HG02840 (cell line): ENCODE measurements around the gene QDPR.

Experiments
- ATAC-seq: cut with Tn5 transposase; IDR thresholded peaks from one replicate; pipeline ENCODE4 v1.9.1; 2021; ENCODE audit warnings: mild to moderate bottlenecking, moderate library complexity, moderate number of reproducible peaks; ENCODE audit not compliant: unreplicated experiment, low FRiP score

QDPR gene

DNA sequence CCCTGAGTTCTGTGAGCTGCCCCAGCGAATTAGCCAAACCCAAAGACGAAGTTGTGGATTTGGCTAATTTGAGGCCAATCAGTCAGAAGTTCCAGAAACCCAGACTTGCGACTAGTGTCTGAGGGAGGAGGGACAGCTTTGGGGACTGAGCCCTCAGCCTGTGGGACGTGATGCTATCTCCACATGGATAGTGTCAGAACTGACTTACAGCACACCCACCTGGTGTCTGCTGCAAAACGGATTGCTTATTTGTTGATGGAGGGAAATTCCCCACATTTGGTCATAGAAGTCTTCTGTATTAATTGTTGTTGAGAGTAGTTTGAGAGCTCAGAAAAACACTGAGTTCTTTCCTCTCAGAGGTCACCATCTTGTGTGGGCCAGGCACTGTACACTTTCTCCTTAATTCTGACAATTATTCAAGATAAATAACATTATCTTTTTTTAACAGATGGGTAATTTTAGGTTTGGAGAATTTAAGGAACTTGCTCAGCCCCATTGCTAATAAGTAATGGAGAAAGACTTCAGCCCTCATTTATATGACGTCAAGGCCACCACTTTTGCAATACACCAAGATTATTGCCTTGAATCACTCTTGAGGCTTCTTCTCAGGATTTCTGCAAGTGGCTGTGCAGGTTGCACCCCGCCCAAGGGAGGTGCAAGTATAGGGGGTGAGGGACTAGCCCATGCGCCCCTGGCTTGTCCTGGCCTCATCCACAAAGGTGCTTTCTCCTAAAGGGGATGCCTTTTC is 19.8 kb upstream of the QDPR start:
- ATAC-seq, result no peak

DNA sequence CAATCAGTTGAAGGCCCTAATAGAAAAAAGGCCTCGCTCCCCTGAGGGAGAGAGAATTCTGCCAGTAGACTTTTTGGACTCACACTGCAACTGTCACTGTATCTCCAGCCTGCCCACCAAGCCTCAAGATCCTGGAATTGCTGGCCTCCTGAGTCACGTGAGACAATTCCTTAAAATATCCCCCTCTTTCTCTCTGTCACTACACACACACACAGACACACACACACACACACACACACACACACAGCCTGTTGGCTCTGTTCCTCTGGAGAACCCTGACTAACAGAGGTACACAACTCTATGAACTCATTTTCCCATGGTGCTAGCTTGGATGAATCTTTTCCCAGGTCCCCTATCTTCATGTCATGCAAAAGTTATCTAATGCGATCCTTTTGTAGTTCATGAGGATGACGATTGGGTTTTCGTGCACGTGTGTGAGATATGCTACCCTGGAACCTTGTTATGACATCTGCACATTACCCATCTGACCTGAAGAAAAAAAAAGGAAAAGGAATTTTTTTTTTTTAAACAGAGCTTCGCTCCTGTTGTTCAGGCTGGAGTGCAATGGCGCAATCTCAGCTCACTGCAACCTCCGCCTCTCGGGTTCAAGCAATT is 16.8 kb upstream of the QDPR start:
- no peak for ATAC-seq

DNA sequence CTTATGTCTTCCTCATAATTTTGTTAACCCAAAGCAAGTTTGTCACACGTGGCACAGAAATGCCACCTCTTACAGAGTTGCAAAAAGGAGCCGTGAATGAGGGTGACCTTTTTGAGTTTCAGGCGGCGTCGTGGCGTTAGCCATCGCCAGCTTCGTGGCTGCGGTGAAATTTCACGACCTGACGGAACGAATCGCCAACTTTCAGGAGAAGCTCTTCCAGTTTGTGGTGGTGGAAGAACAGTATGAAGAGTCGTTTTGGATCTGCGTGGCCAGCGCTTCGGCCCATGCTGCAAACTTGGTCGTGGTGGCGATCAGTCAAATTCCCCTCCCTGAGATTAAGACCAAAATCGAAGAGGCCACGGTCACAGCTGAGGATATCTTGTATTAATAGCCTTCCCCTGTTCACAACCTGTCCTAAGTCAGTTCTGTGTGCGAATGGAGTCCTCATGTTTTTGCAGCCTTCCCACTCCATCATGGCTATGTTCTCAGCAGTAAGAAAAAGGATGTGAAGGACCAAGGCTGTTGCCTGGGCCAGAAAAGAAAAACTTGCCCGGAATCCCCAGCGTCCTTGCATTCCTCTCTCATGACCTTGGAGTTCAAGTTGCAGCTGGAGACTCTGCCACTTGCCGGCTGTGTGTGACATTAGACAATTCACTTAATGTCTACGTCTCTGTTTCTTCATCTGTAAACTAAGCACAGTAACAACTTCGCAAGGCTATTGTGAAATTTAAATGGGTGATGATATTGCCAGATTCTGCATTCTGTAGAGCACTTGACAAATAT is 15.0 kb upstream of the QDPR start:
- ATAC-seq, result no peak

DNA sequence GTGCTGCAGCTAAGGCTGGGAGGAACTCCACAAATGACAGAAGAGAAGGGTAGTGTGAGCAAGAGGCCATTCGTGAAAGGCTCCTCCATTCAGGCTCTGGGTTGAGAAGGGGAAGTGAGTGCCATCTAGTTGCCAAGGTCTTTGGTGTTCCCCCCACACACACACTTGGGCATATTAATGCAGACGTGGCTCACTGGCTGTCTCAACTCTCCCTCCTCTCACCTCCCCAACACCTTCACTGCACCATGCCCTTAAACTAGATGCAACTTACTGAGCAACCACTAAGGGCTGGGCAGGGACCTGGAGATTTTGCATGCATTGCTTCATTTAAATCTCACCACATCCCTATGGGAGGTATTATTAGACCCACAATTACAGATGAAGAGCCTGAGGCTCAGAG is 11.8 kb upstream of the QDPR start:
- ATAC-seq, result no peak

DNA sequence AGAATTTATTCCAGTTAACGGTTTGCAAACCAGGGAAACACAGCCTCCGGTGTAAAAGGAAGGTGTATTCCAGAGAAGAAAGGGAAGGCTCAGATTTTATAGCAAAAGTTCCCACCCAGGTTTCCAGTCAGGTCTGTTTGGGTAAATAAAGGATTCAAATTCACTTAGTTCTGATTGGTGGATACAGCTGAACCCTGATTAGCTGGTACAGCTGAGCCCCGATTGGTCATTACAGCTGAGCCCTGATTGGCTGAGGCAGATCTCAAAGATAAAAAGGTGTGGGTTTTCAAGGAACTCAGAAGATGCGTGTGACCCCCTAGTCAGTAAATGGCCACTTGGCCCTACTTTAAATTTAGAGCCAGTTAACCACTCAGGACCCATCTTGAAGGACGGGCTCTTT is 9.7 kb upstream of the QDPR start:
- no peak for ATAC-seq

DNA sequence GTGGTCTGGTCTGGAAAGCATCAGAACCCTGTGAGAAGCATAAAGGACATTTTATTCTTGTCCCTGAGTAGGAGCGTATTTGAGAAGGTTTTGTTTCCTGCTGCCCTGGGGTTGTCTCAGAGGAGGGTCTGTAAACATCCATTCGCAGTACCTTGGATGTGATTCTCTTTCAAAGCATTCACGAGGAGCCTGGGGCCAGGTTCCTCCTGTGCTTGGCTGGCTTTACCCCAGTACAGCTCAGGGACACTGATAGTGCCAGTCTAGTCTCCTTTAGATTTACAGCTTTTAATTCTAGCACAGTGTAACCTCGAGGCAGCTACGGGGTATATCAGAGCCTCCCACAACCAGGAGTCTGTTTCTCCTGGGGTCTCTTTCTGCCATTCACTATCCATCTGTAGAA is 5.8 kb upstream of the QDPR start:
- no peak for ATAC-seq

DNA sequence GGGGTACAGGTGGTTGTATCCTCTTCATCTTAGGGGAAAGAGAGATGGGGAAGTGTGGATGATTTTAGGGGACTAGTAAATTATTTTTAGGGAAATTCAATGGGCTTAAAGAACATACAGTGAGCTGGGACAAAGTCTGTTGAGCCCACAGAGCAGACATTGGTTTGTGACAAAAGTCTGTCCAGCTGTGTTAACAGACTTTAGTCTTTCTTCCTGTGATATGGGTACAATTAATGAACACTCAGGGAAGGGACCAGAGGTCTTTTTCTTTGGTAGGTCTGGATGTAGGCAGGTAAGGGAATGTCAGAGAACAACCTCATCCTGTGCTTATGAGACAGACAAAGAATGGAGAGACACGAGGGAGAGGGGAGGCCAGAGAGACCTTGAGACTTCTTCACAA is 5.1 kb upstream of the QDPR start:
- ATAC-seq, result no peak

DNA sequence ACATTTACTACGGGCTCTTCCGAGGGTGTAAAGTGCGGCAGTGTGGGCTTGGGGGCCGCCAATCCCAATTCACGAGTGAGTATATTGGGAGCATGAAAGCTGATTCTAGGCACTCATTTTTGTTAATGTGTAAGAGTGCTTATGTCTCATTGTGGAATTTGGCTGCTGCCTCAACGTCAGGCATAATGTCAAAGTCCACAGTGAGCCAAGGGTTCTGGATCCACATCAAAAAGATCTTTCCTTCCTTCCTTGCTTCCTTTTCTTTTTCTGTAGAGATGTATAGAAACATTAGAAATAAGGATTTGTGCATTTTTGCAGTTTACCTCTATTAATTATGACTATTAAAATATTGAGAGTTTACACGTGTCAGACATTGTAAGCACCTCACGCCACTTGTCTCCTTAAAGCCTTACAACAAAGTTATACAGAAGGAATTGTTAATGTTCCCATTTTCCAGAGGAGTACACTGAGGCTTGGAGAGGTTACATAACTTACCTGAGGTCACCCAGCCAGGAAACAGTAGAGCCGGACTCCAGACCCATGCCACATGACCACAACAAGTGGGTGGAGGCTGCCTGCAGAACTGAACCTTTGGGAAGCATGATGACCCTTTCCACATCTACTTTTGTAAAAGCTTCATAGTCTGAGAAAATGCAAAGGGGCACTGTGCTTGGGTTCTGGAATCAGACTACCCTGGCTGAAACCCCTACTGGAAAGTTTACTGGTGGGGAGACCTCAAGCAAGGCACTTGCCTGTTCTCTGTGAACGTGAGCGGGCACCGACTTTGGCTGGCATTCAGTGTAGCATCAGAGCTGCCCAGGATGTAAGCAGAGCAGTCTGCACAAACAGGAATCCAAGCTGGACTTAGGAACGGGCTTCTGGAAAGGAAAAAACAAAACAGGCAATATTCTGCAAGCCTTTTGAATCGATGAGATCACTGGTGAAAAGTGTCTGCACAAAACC is 3.8 kb upstream of the QDPR start:
- ATAC-seq, result no peak

DNA sequence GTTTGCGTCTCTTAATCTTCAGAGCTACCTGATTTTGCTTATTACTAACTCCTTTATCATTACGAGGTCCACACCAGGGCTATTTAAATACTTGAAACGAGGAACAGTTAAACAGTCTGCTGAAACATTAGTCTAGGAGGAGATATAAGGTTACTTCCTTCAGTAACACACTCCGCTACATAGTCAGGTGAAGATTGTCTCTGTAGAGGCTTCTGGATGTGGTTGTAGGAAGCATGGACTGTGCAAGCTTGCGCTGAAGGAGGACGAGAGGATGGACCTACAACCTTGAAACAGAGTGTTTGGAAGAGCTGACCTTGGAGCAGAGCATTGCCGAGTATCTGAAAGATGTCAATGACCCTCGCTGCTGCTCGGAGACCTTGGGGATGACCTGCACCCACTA is 3.0 kb upstream of the QDPR start, which contains the start of gene CLRN2:
TSS of gene CLRN2 (plus strand) at position 301 of the 400 bp plus-strand sequence. CDS start 102 bp downstream, outside the sequence.
- ATAC-seq, result no peak

DNA sequence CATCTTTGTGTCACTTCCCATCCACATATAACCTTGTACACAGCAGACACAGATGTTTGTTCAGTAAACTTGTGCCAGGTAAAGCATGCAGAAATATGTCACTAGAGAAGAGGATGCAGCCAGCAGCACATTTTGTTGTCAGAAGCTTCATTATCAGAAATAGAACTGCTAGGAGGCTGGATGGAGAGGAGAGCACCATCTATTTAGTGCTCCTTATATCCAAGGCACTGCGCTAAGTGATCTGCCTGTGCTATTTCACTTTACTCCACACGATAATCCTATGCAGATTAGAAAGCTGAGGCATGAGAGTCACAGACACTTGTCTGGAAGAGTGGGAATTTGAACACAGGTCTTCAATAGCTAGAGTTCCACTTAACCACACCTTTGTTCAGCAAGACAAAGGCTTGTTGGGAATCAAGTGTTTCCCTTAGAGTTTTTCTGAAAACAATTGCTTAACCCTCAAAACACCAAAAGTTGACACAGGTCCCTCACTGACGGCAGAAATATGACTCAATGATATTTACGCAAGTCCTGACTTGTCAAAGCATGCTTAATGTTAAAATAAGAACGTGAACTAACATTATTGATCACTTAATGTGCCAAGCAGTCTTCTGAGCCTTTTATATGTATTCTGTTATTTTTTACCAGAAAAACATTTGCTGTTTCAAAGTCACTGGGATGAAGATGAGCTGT is 1.2 kb upstream of the QDPR start:
- no peak for ATAC-seq

DNA sequence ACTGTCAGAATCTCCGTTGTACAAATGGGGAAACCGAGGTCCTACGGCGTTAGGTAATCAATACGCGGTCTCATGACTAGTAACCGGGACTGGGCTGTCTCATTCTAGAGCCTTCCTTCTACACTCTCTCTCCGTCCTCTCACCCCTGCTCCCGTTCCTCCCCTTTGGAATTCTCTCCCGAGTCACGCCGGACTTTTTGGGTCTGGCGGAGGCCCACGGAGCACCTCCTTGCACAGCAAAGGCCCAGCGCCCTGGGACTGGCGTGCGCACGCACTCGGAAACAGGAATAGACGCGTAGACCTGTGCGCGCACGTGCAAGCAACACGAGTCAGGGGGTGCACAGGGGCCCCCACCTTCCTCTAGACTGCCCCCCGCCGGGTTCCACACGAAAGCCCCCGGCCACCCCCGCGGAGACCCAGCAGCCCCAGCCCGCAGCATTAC is 361 bp downstream of the QDPR start:
- peak; percentile 59 for ATAC-seq

DNA sequence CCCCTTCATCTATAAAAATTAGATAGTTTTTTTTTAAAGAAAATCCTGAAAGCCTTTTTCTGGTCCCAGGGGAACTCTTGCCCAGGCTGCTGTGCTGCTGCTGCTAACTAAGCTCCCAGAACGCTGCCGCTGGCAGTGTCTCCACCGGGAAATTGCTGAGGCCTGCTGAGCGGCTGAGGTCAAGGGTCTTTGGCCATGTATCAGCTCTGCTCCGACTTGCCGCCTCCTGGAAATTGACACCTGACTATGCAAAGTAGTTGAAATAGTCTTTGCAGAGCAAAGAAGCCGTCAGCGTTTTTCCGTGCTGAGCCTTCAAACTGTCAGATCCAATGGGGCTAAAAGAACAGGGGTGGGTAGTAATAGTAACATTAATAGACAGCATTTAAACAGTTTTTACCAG is 839 bp downstream of the QDPR start:
- no peak for ATAC-seq

DNA sequence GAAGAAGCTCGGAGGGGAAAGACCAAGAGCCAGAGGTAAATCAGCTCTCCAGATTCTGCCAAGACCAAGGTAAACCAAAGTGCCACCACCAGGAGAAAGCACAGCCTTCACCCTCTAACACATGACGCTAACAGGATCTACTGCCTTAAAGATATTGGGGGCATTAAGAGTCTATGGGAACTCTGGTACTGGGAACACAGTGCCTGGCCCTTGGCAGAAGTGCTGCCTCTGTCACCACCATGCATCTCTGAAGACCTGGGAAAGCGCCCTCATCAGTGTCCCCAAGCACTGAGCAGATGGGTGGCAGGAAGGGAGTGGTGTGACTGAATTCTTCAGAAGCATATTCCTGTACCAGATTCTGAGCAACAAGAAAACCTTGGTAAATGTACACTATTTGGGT is 1.3 kb downstream of the QDPR start:
- no peak for ATAC-seq

DNA sequence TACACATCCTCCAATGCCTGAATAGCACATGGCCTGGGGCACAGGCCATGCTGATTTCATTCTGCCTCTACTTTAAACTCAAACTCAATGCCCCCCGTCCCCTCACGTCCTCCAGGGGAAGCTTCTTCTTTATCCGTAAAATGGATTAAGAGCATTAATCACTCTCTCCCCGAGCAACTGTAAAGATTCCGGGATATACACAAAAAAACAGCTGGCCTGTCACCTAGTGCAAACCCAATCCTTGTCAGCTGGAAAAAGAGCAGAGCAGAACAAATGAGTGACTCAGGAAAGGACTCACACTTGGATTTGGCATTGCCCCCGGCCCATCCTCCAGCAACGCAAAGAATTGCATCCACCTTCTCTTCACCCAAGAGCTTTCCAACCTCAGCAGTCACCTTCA is 7.8 kb downstream of the QDPR start:
- no peak for ATAC-seq

DNA sequence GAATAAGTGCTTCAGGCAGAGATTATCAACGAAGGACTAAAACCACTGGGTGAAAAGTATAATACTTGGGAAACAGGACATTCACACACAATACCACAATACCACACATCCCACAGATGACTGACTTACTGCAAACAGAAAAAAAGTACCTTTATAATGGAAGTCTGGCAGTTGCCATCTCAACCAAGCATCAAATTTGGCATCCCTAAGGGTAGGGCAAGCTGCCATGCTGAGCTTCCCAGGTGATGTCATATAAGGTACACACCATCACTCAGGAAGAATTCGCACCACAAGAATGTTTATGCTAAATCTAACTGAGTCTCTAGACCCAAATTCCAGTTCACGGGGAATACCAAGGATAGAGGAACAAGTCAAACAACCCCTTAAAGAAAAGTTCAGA is 9.1 kb downstream of the QDPR start:
- ATAC-seq, result no peak

DNA sequence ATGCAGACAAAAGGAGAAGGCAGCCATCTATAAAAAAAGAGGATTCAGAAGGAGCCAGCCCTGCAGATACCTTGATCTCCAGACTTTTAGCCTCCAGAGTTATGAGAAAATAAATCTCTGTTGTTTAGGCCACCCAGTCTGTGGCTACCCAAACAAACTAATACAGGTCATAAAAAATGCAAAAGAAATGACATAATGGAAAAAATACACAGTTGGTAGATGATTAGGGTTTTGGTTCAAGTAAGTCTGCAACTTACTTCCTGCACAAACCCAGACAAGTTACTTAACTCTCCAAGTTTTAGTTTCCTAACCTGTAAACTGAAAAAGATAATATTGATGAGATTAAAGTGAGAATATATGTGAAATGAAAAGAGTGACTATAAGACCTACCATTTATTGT is 11.3 kb downstream of the QDPR start:
- ATAC-seq, result no peak

DNA sequence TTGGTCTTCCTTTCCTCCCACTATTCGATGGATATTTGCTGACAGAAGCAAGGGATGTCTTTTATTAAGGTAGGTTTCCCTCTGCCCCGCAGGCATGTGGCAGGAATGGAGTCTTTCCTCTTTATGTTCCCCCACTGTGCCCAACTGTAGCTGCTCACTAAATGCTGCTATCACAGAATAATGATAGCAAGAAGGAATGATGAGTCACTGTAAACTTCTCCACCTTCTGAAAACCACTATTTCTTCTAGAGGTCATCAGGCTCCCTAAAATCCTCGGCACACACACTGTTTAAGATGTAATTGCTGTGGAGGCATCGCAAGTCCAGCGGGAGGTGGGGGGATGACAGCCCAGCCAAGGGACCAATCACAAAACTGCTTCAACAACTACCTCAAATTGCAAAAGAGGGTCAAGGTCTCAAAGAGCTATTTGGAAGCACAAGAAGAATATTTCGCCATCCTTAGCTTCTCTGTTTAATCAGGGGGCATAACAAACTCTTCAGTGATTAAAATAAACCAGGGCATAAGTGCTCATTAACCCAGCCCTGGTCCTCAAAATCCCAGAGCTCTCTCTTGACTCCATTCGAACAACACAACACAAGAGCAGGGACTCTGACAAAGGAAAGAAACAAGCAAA is 13.9 kb downstream of the QDPR start:
- no peak for ATAC-seq

DNA sequence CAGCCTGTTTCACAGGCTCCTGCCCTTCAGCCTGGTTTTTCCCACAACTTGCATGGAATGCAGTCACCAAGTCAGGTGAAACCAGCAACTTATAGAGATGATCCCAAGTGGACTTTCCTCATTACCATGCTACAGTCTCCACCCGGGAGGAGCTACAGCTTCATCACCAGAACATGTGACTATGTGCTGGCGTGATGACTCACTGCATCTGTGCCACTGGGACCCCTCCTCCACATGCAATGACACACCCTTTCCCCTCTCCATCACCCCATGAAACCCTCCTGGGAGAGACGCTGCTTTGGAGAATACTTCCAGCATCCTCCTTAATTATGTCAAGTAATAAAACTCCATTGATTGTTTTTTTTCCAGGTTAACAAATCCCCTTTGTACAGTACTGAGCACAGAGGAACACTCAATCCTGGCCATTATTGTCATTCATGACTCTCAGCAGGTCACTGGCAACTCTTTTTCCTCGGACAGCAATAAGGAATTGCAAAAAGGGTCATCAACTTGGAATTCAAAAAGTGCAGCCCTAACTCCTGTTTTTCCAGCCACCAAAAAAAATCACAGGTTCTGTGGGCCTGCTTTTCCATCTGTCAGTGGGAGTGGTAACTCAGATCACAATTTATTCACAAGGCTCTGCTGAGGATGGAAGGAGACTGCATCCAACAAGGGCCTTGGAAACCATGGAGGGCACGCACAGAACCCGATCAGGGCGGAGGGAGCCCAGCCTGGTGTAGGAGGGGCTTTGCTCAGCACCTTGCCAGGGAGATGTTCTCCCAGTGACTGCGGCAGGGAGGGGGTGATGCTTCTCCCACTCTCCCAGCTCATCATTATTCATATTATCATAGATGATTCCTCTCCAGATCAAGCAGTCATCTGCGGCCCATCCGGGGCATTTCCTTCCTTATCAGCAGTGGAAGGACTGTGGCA is 17.4 kb downstream of the QDPR start:
- ATAC-seq, result no peak
